NCI-H510A treated with DMSO at 0.1 percent for 48 hours (cell line): ENCODE data around the gene RBP5.
"Not testable (repeated sequence)": the region's sequence is repeated elsewhere in the genome, so short reads cannot be mapped to it uniquely, and the experiment has no call there.

Experiments used
- DNase-seq: peaks from one replicate; lab custom pipeline; 2025; lab: John Stamatoyannopoulos, UW

RBP5 gene

GRCh38 chr12:7122811-7123769 lies 5.6 kb downstream of the RBP5 start:
- no peak for DNase-seq

GRCh38 chr12:7121324-7121723 lies 7.4 kb downstream of the RBP5 start:
- no peak for DNase-seq

GRCh38 chr12:7120166-7120565 lies 8.5 kb downstream of the RBP5 start:
- DNase-seq = no peak

- no peak for DNase-seq
Observed at GRCh38 chr12:7118881-7119280, 9.8 kb downstream of the RBP5 start.

- no peak for DNase-seq
Observed at GRCh38 chr12:7117670-7118069, 11.0 kb downstream of the RBP5 start.

GRCh38 chr12:7116916-7117315 lies 11.8 kb downstream of the RBP5 start:
- no peak for DNase-seq

- no peak for DNase-seq
Observed at GRCh38 chr12:7116196-7116595, 12.5 kb downstream of the RBP5 start.

- DNase-seq = no peak
Observed at GRCh38 chr12:7114851-7115250, 13.8 kb downstream of the RBP5 start.

GRCh38 chr12:7114008-7114407 lies 14.7 kb downstream of the RBP5 start:
- no peak for DNase-seq

- DNase-seq = no peak
Observed at GRCh38 chr12:7113389-7113871, 15.3 kb downstream of the RBP5 start.

- DNase-seq = no peak
Observed at GRCh38 chr12:7112041-7112440, 16.6 kb downstream of the RBP5 start.

- no peak for DNase-seq
Observed at GRCh38 chr12:7110661-7111060, 18.0 kb downstream of the RBP5 start.

- no peak for DNase-seq
Observed at GRCh38 chr12:7109572-7109920, 19.1 kb downstream of the RBP5 start.

- DNase-seq = peak; percentile 41
Observed at GRCh38 chr12:7108796-7109571, 19.7 kb downstream of the RBP5 start, which contains the start of gene C1RL. C1RL (minus strand) TSS chr12:7109214; CDS start chr12:7109180, 34 bp downstream.

GRCh38 chr12:7108003-7108795 lies 20.5 kb downstream of the RBP5 start:
- peak; percentile 7 for DNase-seq

GRCh38 chr12:7107636-7108002 lies 21.1 kb downstream of the RBP5 start:
- DNase-seq = no peak

GRCh38 chr12:7107181-7107580 lies 21.5 kb downstream of the RBP5 start:
- not testable (repeated sequence) for DNase-seq

- no peak for DNase-seq
Observed at GRCh38 chr12:7106082-7106481, 22.6 kb downstream of the RBP5 start.

- DNase-seq = no peak
Observed at GRCh38 chr12:7103837-7104584, 24.7 kb downstream of the RBP5 start.

- DNase-seq = no peak
Observed at GRCh38 chr12:7102582-7102981, 26.1 kb downstream of the RBP5 start.

GRCh38 chr12:7101694-7102131 lies 27.0 kb downstream of the RBP5 start:
- no peak for DNase-seq
